Measurements from ENCODE around the gene ASF1A. TPM values are rescaled to one million over a fixed set of nuclear protein-coding genes. Genes with fewer than 3 reads are reported as not detected.

ASF1A gene
- total RNA-seq, 2 experiments from 2014 or later, result 38.6 to 40.5 TPM

Other genes starting within 250 kb of the ASF1A start
- gene CEP85L, start 242.6 kb upstream of the ASF1A start, total RNA-seq, result 10 to 100 TPM; 47.9 to 50.3 TPM
- gene MCM9, start 41.0 kb downstream of the ASF1A start, total RNA-seq, result 10 to 100 TPM; 19.9 to 21.2 TPM
- 1 to 10 TPM; 7.4 to 8.3 TPM for gene FAM184A, start 184.5 kb downstream of the ASF1A start, total RNA-seq